Spleen (tissue), 11 donors: ENCODE measurements around the gene VENTX. TPM values are rescaled to one million over a fixed set of nuclear protein-coding genes. Genes with fewer than 3 reads are reported as not detected.

Source experiments
- DNase-seq: peaks from one replicate; pipeline ENCODE4 v3.0.0-alpha.2; 2020
- H3K27ac ChIP-seq, 8 donors: fragments of 200-600 bp; sonication (generic) in 7 of 8; 1 replicate in 4 of 8; 2 replicates in 4 of 8; pipeline versions ENCODE4 v1.5.0 to v1.8.0; 2016 to 2021; ENCODE audit warnings: inconsistent platforms in 4 of 8, mild to moderate bottlenecking in 4 of 8, moderate library complexity in 1 of 8
- H3K27me3 ChIP-seq, 7 donors: fragments of 200-600 bp; sonication (generic) in 6 of 7; replicated peaks in 1 of 7; 1 replicate in 4 of 7; 2 replicates in 3 of 7; pipeline versions ENCODE4 v1.5.0 to v1.8.0; 2016 to 2021; ENCODE audit warnings: inconsistent platforms in 3 of 7, mild to moderate bottlenecking in 1 of 7
- H3K36me3 ChIP-seq, 6 donors: fragments of 200-600 bp; sonication (generic) in 5 of 6; 1 replicate in 4 of 6; 2 replicates in 2 of 6; pipeline versions ENCODE4 v1.5.0 to v1.8.0; 2016 to 2021; ENCODE audit warnings: inconsistent platforms in 2 of 6
- H3K4me1 ChIP-seq, 6 donors: fragments of 200-600 bp; sonication (generic) in 5 of 6; 1 replicate in 3 of 6; 2 replicates in 3 of 6; pipeline versions ENCODE4 v1.5.0 to v1.8.0; 2016 to 2021; ENCODE audit warnings: inconsistent platforms in 3 of 6
- H3K4me3 ChIP-seq, 8 donors: fragments of 200-600 bp; sonication (generic) in 7 of 8; 1 replicate in 4 of 8; 2 replicates in 4 of 8; pipeline versions ENCODE4 v1.5.0 to v1.8.0; 2016 to 2021; ENCODE audit warnings: inconsistent platforms in 4 of 8, mild to moderate bottlenecking in 4 of 8, moderate library complexity in 2 of 8
- H3K9me3 ChIP-seq, 8 donors: fragments of 200-600 bp; sonication (generic) in 7 of 8; 1 replicate in 4 of 8; 2 replicates in 4 of 8; pipeline versions ENCODE4 v1.5.0 to v1.8.0; 2016 to 2021; ENCODE audit warnings: inconsistent platforms in 4 of 8
- POLR2A ChIP-seq, 3 donors: fragments of 450-650 bp; IDR thresholded peaks; one replicate each; pipeline ENCODE4 v1.5.1; 2017; ENCODE audit warnings: antibody characterized with exemption in 3 of 3, mild to moderate bottlenecking in 1 of 3
- POLR2AphosphoS5 ChIP-seq, 3 donors: sonication (generic); formaldehyde crosslinking; IDR thresholded peaks; one replicate each; pipeline ENCODE4 v1.5.1; 2017; ENCODE audit warnings: antibody characterized with exemption in 3 of 3
- WGBS, 5 donors: extraction: QIAGEN DNeasy Blood & Tissue Kit in 3 of 5; methylation state at CpG; one replicate each; pipeline versions ENCODE4 v1.1.5 to v1.1.7; 2013 to 2018; 5-methylcytosine and 5-hydroxymethylcytosine counted together
- intact Hi-C: fragments of 100-400 bp; cut with DNase I; formaldehyde crosslinking; loops from one replicate; pipeline ENCODE4 v1.15.0; 2023; ENCODE audit warnings: low total_unique reads
- polyA plus RNA-seq, 3 donors: library from polyadenylated mRNA; stranded (reverse); fragments of 200-250 nt; gene quantifications; one replicate each; pipeline ENCODE4 v1.2.1, GENCODE V29; 2013
- total RNA-seq, 7 donors: library from RNA; depleted of rRNA in 3 of 7; stranded (reverse); fragments of >200 nt in 3 of 7; fragmentation: NEBNext Ultra II Directional in 4 of 7; extraction: Animal tissue kit (Norgen Biotek cat#: 25700) in 4 of 7; gene quantifications; one replicate each; pipeline versions ENCODE4 v1.1.0 to v1.2.1, GENCODE V29; 2016 to 2021
- TF ChIP-seq, protein P1 (sequence below), 11 experiments: fragments of 200-600 bp in 7 of 11; fragments of 450-650 bp in 4 of 11; sonication (generic) in 4 of 11; IDR thresholded peaks in 8 of 11; conservative IDR thresholded peaks in 3 of 11; 1 replicate in 7 of 11; 2 replicates in 4 of 11; pipeline versions ENCODE4 v1.4.0 to v1.8.0; 2016 to 2021; ENCODE audit warnings: antibody characterized with exemption in 11 of 11, inconsistent platforms in 4 of 11, mild to moderate bottlenecking in 1 of 11
- donor health status: healthy with polysubstance abuse.
- donor health status: DM: no; HTN: no; CAD: no; lungs with moderate emphysema.
- donor health status: DM: no; HTN: no; CAD: no.
- donor health status: Bipolar disorder and iron deficiency.
- donor health status: healthy.
- donor health status: DM: no; HTN: no; CAD: no.
- donor health status: DM: yes; HTN: yes; CAD: no.

VENTX gene
- total and polyA plus RNA-seq, 10 donors: 0.76 to 10.4 (median 3.2) TPM

DNA sequence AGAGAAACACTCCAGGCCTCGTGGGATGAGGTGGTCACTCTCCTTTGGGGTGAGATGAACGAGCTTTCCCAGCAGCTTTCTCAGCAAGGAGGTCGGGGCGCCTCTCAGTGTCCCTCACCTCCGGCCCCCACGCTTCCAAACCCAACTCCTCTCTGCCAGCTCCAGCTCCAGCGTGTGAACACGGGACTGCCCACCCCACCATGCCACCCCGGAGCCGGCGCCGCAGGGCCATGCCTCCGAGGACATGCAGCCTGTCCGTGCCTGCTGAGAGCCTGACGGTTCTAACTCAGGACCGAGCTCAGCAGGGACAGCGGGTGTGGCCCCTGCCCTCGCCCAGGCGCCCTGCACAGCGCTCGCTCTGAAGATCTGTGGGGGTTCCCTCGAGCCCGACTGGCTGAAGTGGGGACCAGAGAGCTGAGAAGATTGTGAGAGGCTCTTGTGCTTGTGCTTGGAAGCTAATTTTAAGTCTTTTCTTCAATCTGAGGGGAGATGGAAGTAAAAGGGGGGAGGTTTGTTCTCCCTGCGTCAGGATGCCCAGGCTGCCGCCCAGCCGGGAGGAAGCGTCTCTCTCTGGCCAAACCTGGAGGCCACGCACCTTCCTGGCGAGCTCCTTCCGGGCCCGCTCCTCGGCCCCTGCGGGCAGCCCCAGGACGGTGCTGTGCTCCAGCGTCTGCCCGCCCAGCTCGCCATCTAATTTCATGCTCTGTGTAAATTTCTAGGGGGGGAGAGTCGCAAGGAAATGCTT, 44.1 kb downstream of the VENTX start:
- DNase-seq: peak; percentile 77
- no peak overlapping the region for H3K4me3 ChIP-seq
- H3K4me1 ChIP-seq: peaks cover 13 to 42% (median 35%) of the 10 kb centered on the region in 6 donors
- TF ChIP-seq POLR2AphosphoS5 (IDR thresholded peaks at IDR 0.05): no peak
- H3K9me3 ChIP-seq: no peaks in the 10 kb centered on the region
- peaks cover 2 to 83% (median 65%) of the 10 kb centered on the region in 6 donors for H3K36me3 ChIP-seq
- 88 to 95% (median 93%) methylated on average over 25 to 38 of the region's 38 CpGs for WGBS, 5 donors
- H3K27me3 ChIP-seq: peaks cover 0 to 8% (median 0%) of the 10 kb centered on the region in 7 donors
- intact Hi-C loops: no loop called here
- no peak overlapping the region for H3K27ac ChIP-seq

DNA sequence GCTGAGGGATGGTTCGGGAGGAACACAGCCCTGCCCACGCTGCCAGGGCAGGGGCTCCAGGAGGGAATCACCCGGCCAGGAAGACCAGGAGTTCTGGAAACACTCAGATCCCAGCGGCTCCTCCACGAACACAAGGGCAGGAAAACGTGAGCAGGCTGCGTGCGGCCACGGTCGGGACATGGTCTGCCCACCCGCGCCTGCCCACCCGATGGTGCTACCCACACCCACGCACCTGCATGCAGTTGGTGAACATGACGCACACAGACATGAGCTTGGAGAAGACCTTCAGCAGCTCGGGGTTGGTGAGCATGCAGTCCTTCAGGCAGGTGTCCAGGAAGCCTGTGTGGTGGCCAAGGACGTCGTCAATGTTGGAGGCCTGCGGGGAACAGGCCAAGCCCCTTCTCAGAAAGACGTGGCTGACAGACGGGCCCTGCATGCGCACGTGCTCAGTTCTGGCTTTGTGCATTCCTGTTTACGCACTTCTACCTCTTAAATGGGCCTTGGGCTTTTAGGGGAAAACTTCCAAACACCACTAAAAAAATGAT, 45.3 kb downstream of the VENTX start:
- Histone ChIP-seq H3K27me3 (no peaks in the 10 kb centered on the region), H3K4me1 (peaks cover 10 to 31% (median 24%) of the 10 kb centered on the region in 6 donors), H3K4me3 (no peak overlapping the region), H3K36me3 (peaks cover 2 to 94% (median 74%) of the 10 kb centered on the region in 6 donors), H3K27ac (no peak overlapping the region), H3K9me3 (no peaks in the 10 kb centered on the region)
- WGBS, 5 donors: 85 to 94% (median 93%) methylated on average over 22 to 24 of the region's 24 CpGs
- peak in 1 of 3 donors; percentile 39 for TF ChIP-seq POLR2AphosphoS5 (IDR thresholded peaks at IDR 0.05)
- TF ChIP-seq, protein P1, sequence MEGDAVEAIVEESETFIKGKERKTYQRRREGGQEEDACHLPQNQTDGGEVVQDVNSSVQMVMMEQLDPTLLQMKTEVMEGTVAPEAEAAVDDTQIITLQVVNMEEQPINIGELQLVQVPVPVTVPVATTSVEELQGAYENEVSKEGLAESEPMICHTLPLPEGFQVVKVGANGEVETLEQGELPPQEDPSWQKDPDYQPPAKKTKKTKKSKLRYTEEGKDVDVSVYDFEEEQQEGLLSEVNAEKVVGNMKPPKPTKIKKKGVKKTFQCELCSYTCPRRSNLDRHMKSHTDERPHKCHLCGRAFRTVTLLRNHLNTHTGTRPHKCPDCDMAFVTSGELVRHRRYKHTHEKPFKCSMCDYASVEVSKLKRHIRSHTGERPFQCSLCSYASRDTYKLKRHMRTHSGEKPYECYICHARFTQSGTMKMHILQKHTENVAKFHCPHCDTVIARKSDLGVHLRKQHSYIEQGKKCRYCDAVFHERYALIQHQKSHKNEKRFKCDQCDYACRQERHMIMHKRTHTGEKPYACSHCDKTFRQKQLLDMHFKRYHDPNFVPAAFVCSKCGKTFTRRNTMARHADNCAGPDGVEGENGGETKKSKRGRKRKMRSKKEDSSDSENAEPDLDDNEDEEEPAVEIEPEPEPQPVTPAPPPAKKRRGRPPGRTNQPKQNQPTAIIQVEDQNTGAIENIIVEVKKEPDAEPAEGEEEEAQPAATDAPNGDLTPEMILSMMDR (IDR thresholded peaks at IDR 0.05 in 8 of 11, conservative IDR thresholded peaks at IDR 0.05 in 3 of 11): no peak
- intact Hi-C loops: no loop called here
- no peak for DNase-seq

DNA sequence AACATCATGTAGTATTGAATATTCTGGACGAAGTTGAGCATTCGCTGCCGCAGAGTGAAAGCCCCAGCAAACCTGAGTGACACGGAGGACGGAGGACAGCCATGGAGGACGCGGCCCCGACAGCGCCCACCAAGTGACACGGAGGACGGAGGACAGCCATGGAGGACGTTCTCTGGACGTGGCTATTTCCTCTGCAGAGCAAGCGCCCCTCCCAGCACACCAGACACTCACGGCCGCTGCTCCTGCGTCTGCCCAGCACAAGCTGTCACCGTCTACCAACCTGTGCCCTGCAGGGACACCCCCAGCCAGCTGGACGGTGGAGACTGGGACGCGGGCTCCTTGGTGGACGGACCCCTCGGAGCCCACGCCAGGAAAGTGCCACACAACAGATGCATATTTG, 46.3 kb downstream of the VENTX start:
- H3K9me3 ChIP-seq: no peaks in the 10 kb centered on the region
- peaks cover 2 to 100% (median 83%) of the 10 kb centered on the region in 6 donors for H3K36me3 ChIP-seq
- no peak overlapping the region for H3K4me3 ChIP-seq
- intact Hi-C loops: no loop called here
- WGBS, 5 donors: 92 to 99% (median 96%) methylated on average over 19 to 24 of the region's 24 CpGs
- peak in 2 of 3 donors; percentile 6 to 39 for TF ChIP-seq POLR2AphosphoS5 (IDR thresholded peaks at IDR 0.05)
- TF ChIP-seq, protein P1 (IDR thresholded peaks at IDR 0.05 in 8 of 11, conservative IDR thresholded peaks at IDR 0.05 in 3 of 11): no peak
- no peaks in the 10 kb centered on the region for H3K27me3 ChIP-seq
- peaks cover 4 to 21% (median 14%) of the 10 kb centered on the region in 6 donors for H3K4me1 ChIP-seq
- H3K27ac ChIP-seq: no peak overlapping the region
- no peak for DNase-seq

DNA sequence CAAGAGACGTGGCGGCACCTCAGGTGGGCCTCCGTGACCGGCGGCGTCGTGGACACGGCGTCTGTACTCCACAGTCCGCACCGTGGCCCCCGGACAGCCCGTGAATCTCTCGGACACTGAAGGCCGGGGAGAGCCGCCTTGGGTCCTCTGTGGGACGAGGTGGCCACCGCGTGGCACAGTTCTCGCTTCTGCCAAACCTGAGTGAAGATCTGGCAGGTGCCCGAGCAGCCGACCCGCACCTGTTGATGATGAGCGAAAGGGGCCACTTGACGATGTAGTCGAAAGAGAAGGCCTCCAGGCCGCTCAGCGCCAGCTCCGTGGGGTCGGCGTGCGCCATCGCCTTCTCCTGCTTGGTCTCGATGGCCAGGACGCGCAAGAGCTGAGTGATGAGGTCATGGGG, 47.6 kb downstream of the VENTX start:
- DNase-seq: no peak
- no peak overlapping the region for H3K27ac ChIP-seq
- intact Hi-C loops: no loop called here
- peaks cover 0 to 8% (median under 1%) of the 10 kb centered on the region in 6 donors for H3K4me1 ChIP-seq
- 93 to 98% (median 96%) methylated on average over 29 to 36 of the region's 36 CpGs for WGBS, 5 donors
- no peak for TF ChIP-seq POLR2A (IDR thresholded peaks at IDR 0.05)
- TF ChIP-seq, protein P1 (IDR thresholded peaks at IDR 0.05 in 8 of 11, conservative IDR thresholded peaks at IDR 0.05 in 3 of 11): no peak
- no peak for TF ChIP-seq POLR2AphosphoS5 (IDR thresholded peaks at IDR 0.05)
- peaks cover 0 to 100% (median 93%) of the 10 kb centered on the region in 6 donors for H3K36me3 ChIP-seq
- no peaks in the 10 kb centered on the region for H3K27me3 ChIP-seq
- no peak overlapping the region for H3K4me3 ChIP-seq
- H3K9me3 ChIP-seq: no peaks in the 10 kb centered on the region
